Left renal cortex interstitium (tissue), 4 donors: ENCODE results near the gene NUP214. TPM values are rescaled to one million over a fixed set of nuclear protein-coding genes. Genes with fewer than 3 reads are reported as not detected.
A peak's percentile ranks its signal among the peaks of the same experiment; 100 is the strongest.
"Not testable (repeated sequence)": the region's sequence is repeated elsewhere in the genome, so short reads cannot be mapped to it uniquely, and the experiment has no call there.

Experiments used
- DNase-seq, 4 donors: peaks; one replicate each; pipeline ENCODE4 v3.0.0-alpha.2; 2013; ENCODE audit warnings: low read depth in 4 of 4, low spot score in 2 of 4, missing footprints in 1 of 4
- polyA plus RNA-seq, 4 donors: library from polyadenylated mRNA; unstranded; fragments of 120-200 nt; gene quantifications; one replicate each; pipeline ENCODE4 v1.2.1, GENCODE V29; 2013; ENCODE audit not compliant: insufficient read length in 4 of 4

Gene NUP214
- polyA plus RNA-seq, 4 donors: 39.8 to 68.5 (median 55.0) TPM

- not testable (repeated sequence) for DNase-seq
These were observed 33.3 kb downstream of the NUP214 start for GRCh38 chr9:131158673-131159072.

- no peak for DNase-seq
These were observed 35.2 kb downstream of the NUP214 start for GRCh38 chr9:131160416-131161112.

- no peak for DNase-seq
These were observed 36.2 kb downstream of the NUP214 start for GRCh38 chr9:131161585-131161984.

GRCh38 chr9:131162886-131163285 is 37.5 kb downstream of the NUP214 start:
- DNase-seq: no peak

GRCh38 chr9:131165523-131165922 is 40.1 kb downstream of the NUP214 start:
- DNase-seq: no peak

GRCh38 chr9:131167146-131167692 is 41.8 kb downstream of the NUP214 start:
- no peak for DNase-seq

- no peak for DNase-seq
These were observed 42.5 kb downstream of the NUP214 start for GRCh38 chr9:131167936-131168335.

GRCh38 chr9:131169563-131170240 is 44.3 kb downstream of the NUP214 start:
- DNase-seq: peak in 3 of 4 donors; percentile 7 to 15 (median 13)

- DNase-seq: no peak
These were observed 48.6 kb downstream of the NUP214 start for GRCh38 chr9:131173995-131174394.

- no peak for DNase-seq
These were observed 49.4 kb downstream of the NUP214 start for GRCh38 chr9:131174681-131175239.

GRCh38 chr9:131177898-131178297 is 52.5 kb downstream of the NUP214 start:
- DNase-seq: no peak

- peak in 2 of 4 donors; percentile 18 to 24 for DNase-seq
These were observed 53.0 kb downstream of the NUP214 start for GRCh38 chr9:131178382-131178781.

GRCh38 chr9:131178926-131179325 is 53.5 kb downstream of the NUP214 start:
- DNase-seq: no peak

GRCh38 chr9:131179561-131180219 is 54.3 kb downstream of the NUP214 start:
- no peak for DNase-seq

GRCh38 chr9:131180454-131180853 is 55.1 kb downstream of the NUP214 start:
- DNase-seq: no peak

- no peak for DNase-seq
These were observed 55.8 kb downstream of the NUP214 start for GRCh38 chr9:131181091-131181681.

- DNase-seq: no peak
These were observed 60.5 kb downstream of the NUP214 start for GRCh38 chr9:131185924-131186323.

- DNase-seq: no peak
These were observed 61.2 kb downstream of the NUP214 start for GRCh38 chr9:131186622-131187021.

- no peak for DNase-seq
These were observed 62.6 kb downstream of the NUP214 start for GRCh38 chr9:131187957-131188356.

- no peak for DNase-seq
These were observed 63.6 kb downstream of the NUP214 start for GRCh38 chr9:131188976-131189375.

- no peak for DNase-seq
These were observed 64.8 kb downstream of the NUP214 start for GRCh38 chr9:131190191-131190590.
